GM21529 (cell line): ENCODE measurements around the gene DGKD.

Experiments used
- ATAC-seq: cut with Tn5 transposase; IDR thresholded peaks from one replicate; pipeline ENCODE4 v1.9.1; 2021; ENCODE audit not compliant: unreplicated experiment

The DGKD gene

GRCh38 chr2:233338812-233339368, 15.4 kb upstream of the DGKD start:
- ATAC-seq, result no peak

- ATAC-seq, result no peak
Observed at GRCh38 chr2:233339427-233339826, 14.9 kb upstream of the DGKD start.

- ATAC-seq, result no peak
Observed at GRCh38 chr2:233341296-233341695, 13.0 kb upstream of the DGKD start.

GRCh38 chr2:233342301-233342700, 12.0 kb upstream of the DGKD start:
- no peak for ATAC-seq

- ATAC-seq, result no peak
Observed at GRCh38 chr2:233343171-233343705, 11.1 kb upstream of the DGKD start.

- ATAC-seq, result no peak
Observed at GRCh38 chr2:233346376-233346775, 7.9 kb upstream of the DGKD start.

GRCh38 chr2:233346930-233347329, 7.4 kb upstream of the DGKD start:
- ATAC-seq, result no peak

- peak; percentile 71 for ATAC-seq
Observed at GRCh38 chr2:233349005-233349998, 5.0 kb upstream of the DGKD start.

- no peak for ATAC-seq
Observed at GRCh38 chr2:233350708-233351107, 3.6 kb upstream of the DGKD start.

GRCh38 chr2:233351423-233351822, 2.9 kb upstream of the DGKD start:
- ATAC-seq, result no peak

GRCh38 chr2:233352141-233352842, 2.0 kb upstream of the DGKD start:
- ATAC-seq, result no peak

- ATAC-seq, result peak; percentile 8
Observed at GRCh38 chr2:233353101-233353768, 1.1 kb upstream of the DGKD start.

- ATAC-seq, result peak; percentile 12
Observed at GRCh38 chr2:233354500-233354924, 218 bp downstream of the DGKD start.

- ATAC-seq, result no peak
Observed at GRCh38 chr2:233354971-233355574, 779 bp downstream of the DGKD start.

GRCh38 chr2:233355916-233356315, 1.6 kb downstream of the DGKD start:
- no peak for ATAC-seq

GRCh38 chr2:233356546-233357308, 2.4 kb downstream of the DGKD start:
- no peak for ATAC-seq

- ATAC-seq, result no peak
Observed at GRCh38 chr2:233358335-233358734, 4.0 kb downstream of the DGKD start.

- no peak for ATAC-seq
Observed at GRCh38 chr2:233358947-233359346, 4.7 kb downstream of the DGKD start.

- ATAC-seq, result no peak
Observed at GRCh38 chr2:233359823-233360222, 5.5 kb downstream of the DGKD start.

GRCh38 chr2:233360771-233361176, 6.5 kb downstream of the DGKD start:
- ATAC-seq, result no peak
